ENCODE data around the gene NIPBL. TPM values are rescaled to one million over a fixed set of nuclear protein-coding genes. Genes with fewer than 3 reads are reported as not detected.
"Not testable (repeated sequence)": the region's sequence is repeated elsewhere in the genome, so short reads cannot be mapped to it uniquely, and the experiment has no call there.

Gene NIPBL
- total and polyA plus RNA-seq, 2 donors (not counting 1 experiment from before 2014, with no cell fraction given), result 30.8 to 34.2 TPM

GRCh38 chr5:36842087-36842486 lies 34.5 kb upstream of the NIPBL start:
- H3K4me3 ChIP-seq (replicated peaks in 1 of 4; ENCODE audit: control extremely low read depth in 1 of 4, insufficient read depth in 1 of 4, low read depth in 3 of 4, low read length in 4 of 4), result no peak overlapping the region
- peaks cover 3% of the 10 kb centered on the region for H3K27me3 ChIP-seq (ENCODE audit: control insufficient read depth, insufficient read depth, low read length)
- H3K79me2 ChIP-seq (ENCODE audit: control insufficient read depth, insufficient read depth, low read length), result no peaks in the 10 kb centered on the region
- H3K27ac ChIP-seq (ENCODE audit: insufficient read depth, low read length), result no peak overlapping the region
- TF ChIP-seq EZH2 (IDR thresholded peaks at IDR 0.05; ENCODE audit: low read length, missing control alignments) (no peak), CTCF (conservative IDR thresholded peaks at IDR 0.05 in 1 of 2, IDR thresholded peaks at IDR 0.05 in 1 of 2; ENCODE audit: low read depth in 1 of 2, low read length in 2 of 2) (no peak)
- no peaks in the 10 kb centered on the region for H3K9me3 ChIP-seq (ENCODE audit: control insufficient read depth, insufficient read depth, low read depth, low read length)
- no peak overlapping the region for H2AFZ ChIP-seq (ENCODE audit: low read length)
- H3K9ac ChIP-seq (ENCODE audit: insufficient read depth, low read length), result no peak overlapping the region
- no peak overlapping the region for H3K4me2 ChIP-seq (ENCODE audit: extremely low read depth, insufficient read depth, low read length)
- no peaks in the 10 kb centered on the region for H3K4me1 ChIP-seq (ENCODE audit: control insufficient read depth, extremely low read depth, insufficient read depth, low read length)
- H4K20me1 ChIP-seq (ENCODE audit: control insufficient read depth, extremely low read depth, insufficient read depth, low read length), result no peaks in the 10 kb centered on the region
- H3K36me3 ChIP-seq (ENCODE audit: control insufficient read depth, insufficient read depth, low read length), result no peaks in the 10 kb centered on the region
- DNase-seq (ENCODE audit: low read depth in 2 of 2), result no peak

- H3K4me2 ChIP-seq (ENCODE audit: extremely low read depth, insufficient read depth, low read length), result no peak overlapping the region
- no peaks in the 10 kb centered on the region for H3K27me3 ChIP-seq (ENCODE audit: control insufficient read depth, insufficient read depth, low read length)
- no peaks in the 10 kb centered on the region for H4K20me1 ChIP-seq (ENCODE audit: control insufficient read depth, extremely low read depth, insufficient read depth, low read length)
- no peak overlapping the region for H3K4me3 ChIP-seq (replicated peaks in 1 of 4; ENCODE audit: control extremely low read depth in 1 of 4, insufficient read depth in 1 of 4, low read depth in 3 of 4, low read length in 4 of 4)
- no peaks in the 10 kb centered on the region for H3K79me2 ChIP-seq (ENCODE audit: control insufficient read depth, insufficient read depth, low read length)
- H3K36me3 ChIP-seq (ENCODE audit: control insufficient read depth, insufficient read depth, low read length), result no peaks in the 10 kb centered on the region
- H3K9ac ChIP-seq (ENCODE audit: insufficient read depth, low read length), result no peak overlapping the region
- no peak overlapping the region for H2AFZ ChIP-seq (ENCODE audit: low read length)
- H3K27ac ChIP-seq (ENCODE audit: insufficient read depth, low read length), result no peak overlapping the region
- H3K9me3 ChIP-seq (ENCODE audit: control insufficient read depth, insufficient read depth, low read depth, low read length), result no peaks in the 10 kb centered on the region
- no peak for DNase-seq (ENCODE audit: low read depth in 2 of 2)
- H3K4me1 ChIP-seq (ENCODE audit: control insufficient read depth, extremely low read depth, insufficient read depth, low read length), result no peaks in the 10 kb centered on the region
- TF ChIP-seq CTCF (conservative IDR thresholded peaks at IDR 0.05 in 1 of 2, IDR thresholded peaks at IDR 0.05 in 1 of 2; ENCODE audit: low read depth in 1 of 2, low read length in 2 of 2) (no peak), EZH2 (IDR thresholded peaks at IDR 0.05; ENCODE audit: low read length, missing control alignments) (no peak)
Measured at GRCh38 chr5:36844305-36844704, 32.3 kb upstream of the NIPBL start.

DNA sequence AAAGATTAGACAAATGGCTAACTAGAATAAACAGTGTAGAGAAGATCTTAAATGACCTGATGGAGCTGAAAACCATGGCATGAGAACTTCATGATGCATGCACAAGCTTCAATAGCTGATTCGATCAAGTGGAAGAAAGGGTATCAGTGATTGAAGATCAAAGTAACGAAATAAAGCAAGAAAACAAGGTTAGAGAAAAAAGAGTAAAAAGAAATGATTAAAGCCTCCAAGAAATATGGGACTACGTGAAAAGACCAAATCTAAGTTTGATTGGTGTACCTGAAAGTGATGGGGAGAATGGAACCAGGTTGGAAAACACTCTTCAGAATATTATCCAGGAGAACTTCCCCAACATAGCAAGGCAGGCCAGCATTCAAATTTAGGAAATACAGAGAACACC lies 28.0 kb upstream of the NIPBL start:
- H3K4me2 ChIP-seq (ENCODE audit: extremely low read depth, insufficient read depth, low read length); H3K4me1 ChIP-seq (ENCODE audit: control insufficient read depth, extremely low read depth, insufficient read depth, low read length); H3K36me3 ChIP-seq (ENCODE audit: control insufficient read depth, insufficient read depth, low read length); DNase-seq (ENCODE audit: low read depth in 2 of 2); H3K9ac ChIP-seq (ENCODE audit: insufficient read depth, low read length); H3K27me3 ChIP-seq (ENCODE audit: control insufficient read depth, insufficient read depth, low read length); H3K79me2 ChIP-seq (ENCODE audit: control insufficient read depth, insufficient read depth, low read length); H2AFZ ChIP-seq (ENCODE audit: low read length); H4K20me1 ChIP-seq (ENCODE audit: control insufficient read depth, extremely low read depth, insufficient read depth, low read length); H3K27ac ChIP-seq (ENCODE audit: insufficient read depth, low read length); H3K9me3 ChIP-seq (ENCODE audit: control insufficient read depth, insufficient read depth, low read depth, low read length); H3K4me3 ChIP-seq (replicated peaks in 1 of 4; ENCODE audit: control extremely low read depth in 1 of 4, insufficient read depth in 1 of 4, low read depth in 3 of 4, low read length in 4 of 4): not testable (repeated sequence)

- not testable (repeated sequence) for H3K27ac ChIP-seq (ENCODE audit: insufficient read depth, low read length); H3K4me1 ChIP-seq (ENCODE audit: control insufficient read depth, extremely low read depth, insufficient read depth, low read length)
Measured at GRCh38 chr5:36852903-36853302, 23.7 kb upstream of the NIPBL start.

More at GRCh38 chr5:36852903-36853302, 23.7 kb upstream of the NIPBL start:
- H3K36me3 ChIP-seq (ENCODE audit: control insufficient read depth, insufficient read depth, low read length); H3K4me2 ChIP-seq (ENCODE audit: extremely low read depth, insufficient read depth, low read length); H3K9ac ChIP-seq (ENCODE audit: insufficient read depth, low read length); H3K79me2 ChIP-seq (ENCODE audit: control insufficient read depth, insufficient read depth, low read length); DNase-seq (ENCODE audit: low read depth in 2 of 2); H2AFZ ChIP-seq (ENCODE audit: low read length); H4K20me1 ChIP-seq (ENCODE audit: control insufficient read depth, extremely low read depth, insufficient read depth, low read length); H3K27me3 ChIP-seq (ENCODE audit: control insufficient read depth, insufficient read depth, low read length); H3K9me3 ChIP-seq (ENCODE audit: control insufficient read depth, insufficient read depth, low read depth, low read length); H3K4me3 ChIP-seq (replicated peaks in 1 of 4; ENCODE audit: control extremely low read depth in 1 of 4, insufficient read depth in 1 of 4, low read depth in 3 of 4, low read length in 4 of 4): not testable (repeated sequence)
